GM12891 (cell line): ENCODE data around the gene CXorf51A.

ENCODE experiments used
- POLR2A ChIP-seq: IDR thresholded peaks from 2 replicates; pipeline ENCODE4 v1.6.1; 2011; ENCODE audit warnings: low read depth, low read length, control low read depth
- POLR2AphosphoS5 ChIP-seq: IDR thresholded peaks from 2 replicates; pipeline ENCODE4 v1.6.1; 2011; ENCODE audit warnings: low read depth, low read length, control low read depth
- SPI1 ChIP-seq: IDR thresholded peaks from 2 replicates; pipeline ENCODE4 v1.6.1; 2011; ENCODE audit warnings: low read depth, low read length, control low read depth
- TAF1 ChIP-seq: IDR thresholded peaks from 2 replicates; pipeline ENCODE4 v1.6.1; 2011; ENCODE audit warnings: low read depth, low read length, control low read depth

- TF ChIP-seq POLR2A (no peak), POLR2AphosphoS5 (no peak), TAF1 (no peak), SPI1 (no peak)
Observed at GRCh38 chrX:146863566-146863965, 49.0 kb upstream of the CXorf51A start.
